ENCODE data around the gene CAMK1D.

DNA sequence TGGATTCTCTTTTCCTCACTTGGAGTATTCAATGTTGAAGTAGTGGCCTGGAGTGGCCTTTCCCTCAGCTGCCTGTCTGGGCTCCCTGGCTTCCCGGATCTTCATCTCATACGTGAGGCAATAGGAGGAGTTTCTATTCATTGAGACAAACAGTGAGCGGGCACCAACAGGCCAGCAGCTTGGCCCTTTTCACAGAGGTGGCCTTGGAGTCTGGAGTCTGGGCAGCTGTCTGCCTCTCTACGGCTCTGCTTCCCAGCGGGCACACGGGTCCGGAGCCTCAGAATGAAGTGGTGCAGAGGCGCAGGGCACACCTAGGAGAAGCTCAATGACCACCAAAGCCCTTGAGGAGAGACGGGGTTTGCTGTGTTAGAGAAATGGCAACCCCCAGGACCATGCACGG, 482.7 kb downstream of the CAMK1D start:
- TF ChIP-seq, protein P1, sequence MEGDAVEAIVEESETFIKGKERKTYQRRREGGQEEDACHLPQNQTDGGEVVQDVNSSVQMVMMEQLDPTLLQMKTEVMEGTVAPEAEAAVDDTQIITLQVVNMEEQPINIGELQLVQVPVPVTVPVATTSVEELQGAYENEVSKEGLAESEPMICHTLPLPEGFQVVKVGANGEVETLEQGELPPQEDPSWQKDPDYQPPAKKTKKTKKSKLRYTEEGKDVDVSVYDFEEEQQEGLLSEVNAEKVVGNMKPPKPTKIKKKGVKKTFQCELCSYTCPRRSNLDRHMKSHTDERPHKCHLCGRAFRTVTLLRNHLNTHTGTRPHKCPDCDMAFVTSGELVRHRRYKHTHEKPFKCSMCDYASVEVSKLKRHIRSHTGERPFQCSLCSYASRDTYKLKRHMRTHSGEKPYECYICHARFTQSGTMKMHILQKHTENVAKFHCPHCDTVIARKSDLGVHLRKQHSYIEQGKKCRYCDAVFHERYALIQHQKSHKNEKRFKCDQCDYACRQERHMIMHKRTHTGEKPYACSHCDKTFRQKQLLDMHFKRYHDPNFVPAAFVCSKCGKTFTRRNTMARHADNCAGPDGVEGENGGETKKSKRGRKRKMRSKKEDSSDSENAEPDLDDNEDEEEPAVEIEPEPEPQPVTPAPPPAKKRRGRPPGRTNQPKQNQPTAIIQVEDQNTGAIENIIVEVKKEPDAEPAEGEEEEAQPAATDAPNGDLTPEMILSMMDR (IDR thresholded peaks at IDR 0.05), result no peak
- no peak for TF ChIP-seq POLR2A (IDR thresholded peaks at IDR 0.05)

Measured in testis (tissue), 2 donors.